NCI-H526 treated with DMSO at 0.1 percent for 48 hours (cell line): ENCODE measurements around the gene HTR1D.

Experiments used
- DNase-seq: peaks from one replicate; lab custom pipeline; 2025; lab: John Stamatoyannopoulos, UW

HTR1D gene

GRCh38 chr1:23184212-23184934 is 32.9 kb downstream of the HTR1D start:
- DNase-seq, result peak; percentile 9

- DNase-seq, result no peak
These were observed 37.4 kb downstream of the HTR1D start for GRCh38 chr1:23179862-23180261.

GRCh38 chr1:23178950-23179349 is 38.4 kb downstream of the HTR1D start:
- no peak for DNase-seq

GRCh38 chr1:23178414-23178813 is 38.9 kb downstream of the HTR1D start:
- DNase-seq, result no peak

- peak; percentile 20 for DNase-seq
These were observed 39.6 kb downstream of the HTR1D start for GRCh38 chr1:23177438-23178380.

- DNase-seq, result no peak
These were observed 40.3 kb downstream of the HTR1D start for GRCh38 chr1:23177031-23177430.

GRCh38 chr1:23174426-23175110 is 42.7 kb downstream of the HTR1D start:
- no peak for DNase-seq

- DNase-seq, result no peak
These were observed 46.0 kb downstream of the HTR1D start for GRCh38 chr1:23171181-23171755.

- no peak for DNase-seq
These were observed 47.5 kb downstream of the HTR1D start for GRCh38 chr1:23169727-23170335.

- DNase-seq, result no peak
These were observed 48.1 kb downstream of the HTR1D start for GRCh38 chr1:23169195-23169575.

GRCh38 chr1:23168445-23169194 is 48.7 kb downstream of the HTR1D start, which contains the start of gene LUZP1:
TSS of gene LUZP1 (minus strand) at chr1:23168856.
- DNase-seq, result peak; percentile 37

GRCh38 chr1:23168079-23168444 is 49.2 kb downstream of the HTR1D start:
- DNase-seq, result no peak

- peak; percentile 12 for DNase-seq
These were observed 49.8 kb downstream of the HTR1D start for GRCh38 chr1:23167353-23168078.

- no peak for DNase-seq
These were observed 50.4 kb downstream of the HTR1D start for GRCh38 chr1:23166854-23167253.

GRCh38 chr1:23163395-23163794 is 53.9 kb downstream of the HTR1D start:
- DNase-seq, result no peak

- DNase-seq, result no peak
These were observed 57.1 kb downstream of the HTR1D start for GRCh38 chr1:23159963-23160877.

GRCh38 chr1:23156940-23157339 is 60.4 kb downstream of the HTR1D start:
- DNase-seq, result no peak

GRCh38 chr1:23152966-23153684 is 64.2 kb downstream of the HTR1D start:
- no peak for DNase-seq

- no peak for DNase-seq
These were observed 66.6 kb downstream of the HTR1D start for GRCh38 chr1:23150742-23151141.
